ENCODE measurements around the gene KLHL22. TPM values are rescaled to one million over a fixed set of nuclear protein-coding genes. Genes with fewer than 3 reads are reported as not detected.

Gene KLHL22
- total RNA-seq, 1 experiment from 2014 or later: 14.8 TPM

DNA sequence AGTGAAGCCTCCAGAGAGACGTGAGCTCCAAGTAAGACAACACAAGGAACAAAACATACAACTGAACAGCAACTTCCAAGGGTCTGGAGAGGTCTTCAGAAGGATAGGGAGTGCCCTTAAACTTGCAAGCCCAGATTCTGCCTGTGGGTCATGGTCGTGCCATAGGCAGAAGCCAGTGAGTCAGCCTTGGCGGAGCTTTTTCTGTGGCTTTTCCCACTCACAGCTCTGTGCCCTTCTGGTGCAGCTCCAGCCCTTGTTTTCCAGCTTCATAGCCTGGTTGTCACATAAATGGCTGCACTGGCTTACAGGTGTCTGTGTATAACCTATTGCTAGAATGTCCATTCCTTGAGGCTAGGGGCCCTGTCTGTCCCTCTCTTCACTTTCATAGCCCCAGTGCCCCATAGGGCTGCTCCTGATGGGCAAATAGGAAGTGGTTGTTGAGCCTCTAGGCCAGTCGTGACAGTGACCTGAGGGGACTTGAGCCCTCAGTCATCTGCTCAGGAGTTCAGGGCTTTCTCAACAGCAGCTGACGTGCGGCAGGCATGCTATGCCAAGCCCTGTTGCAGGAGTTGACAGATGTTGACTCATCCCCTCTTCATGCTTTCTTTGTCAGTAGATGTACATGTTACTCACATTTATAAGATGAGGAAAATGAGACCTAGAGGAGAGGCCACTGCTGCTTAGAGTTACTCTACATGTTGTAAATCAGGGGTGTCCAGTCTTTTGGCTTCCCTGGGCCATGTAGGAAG is 19.2 kb upstream of the KLHL22 start:
- H3K27me3 ChIP-seq (ENCODE audit: low read length): no peaks in the 10 kb centered on the region
- ATAC-seq: peak; percentile 95

GRCh38 chr22:20511578-20512229 is 16.1 kb upstream of the KLHL22 start:
- CTCF ChIA-PET: interaction anchor here (0.6 kb wide), 1 partner anchor 13 kb away, joined by 3 read pairs; no protein-coding TSS in a partner anchor

More for the DNA sequence above, 19.2 kb upstream of the KLHL22 start:
- peak overlapping the region; percentile 29 for H3K9ac ChIP-seq (ENCODE audit: low read length)
- BruUV-seq (replicated peaks): no TSS peak
- no peaks in the 10 kb centered on the region for H3K9me3 ChIP-seq (ENCODE audit: low read length)
- H3F3A ChIP-seq (ENCODE audit: low read length, unreplicated experiment): no peaks in the 10 kb centered on the region
- H4K20me1 ChIP-seq (ENCODE audit: low read length): peaks cover 63% of the 10 kb centered on the region
- peak overlapping the region; percentile 91 for H3K27ac ChIP-seq (ENCODE audit: low read length)
- ChIA-PET POLR2A (ENCODE audit: unreplicated experiment) (no interaction called here), CTCF (interaction anchor here (0.5 to 0.8 kb wide), 2 partner anchors 51 to 53 kb away, joined by 3 to 8 read pairs; no protein-coding TSS in a partner anchor)
- DNase-seq: peak; percentile 88
- peaks cover 19% of the 10 kb centered on the region for H3K36me3 ChIP-seq (ENCODE audit: low read depth, low read length)
- peaks cover 37% of the 10 kb centered on the region for H3K4me1 ChIP-seq (ENCODE audit: insufficient read depth, low read length)
- H3K4me3 ChIP-seq (ENCODE audit: low read length): no peak overlapping the region
- peaks cover 99% of the 10 kb centered on the region for H3K79me2 ChIP-seq (ENCODE audit: low read length)
- TF ChIP-seq EZH2 (IDR thresholded peaks at IDR 0.05; ENCODE audit: low read length, unreplicated experiment) (no peak), EZH2phosphoT487 (IDR thresholded peaks at IDR 0.05; ENCODE audit: borderline replicate concordance, low read length) (no peak), CTCF (conservative IDR thresholded peaks at IDR 0.05; ENCODE audit: low read depth, low read length) (no peak)
- H2AFZ ChIP-seq (ENCODE audit: low read length): no peak overlapping the region
- H3K4me2 ChIP-seq (ENCODE audit: low read length): peak overlapping the region; percentile 43
- H3K9me2 ChIP-seq (replicated peaks; ENCODE audit: low read length): no peaks in the 10 kb centered on the region
- intact Hi-C loops (cut with micrococcal nuclease): loop anchor here (2.0 kb wide), 1 partner anchor 16 kb away; no protein-coding TSS in a partner anchor

More at GRCh38 chr22:20511578-20512229, 16.1 kb upstream of the KLHL22 start:
- peaks cover 6% of the 10 kb centered on the region for H3F3A ChIP-seq (ENCODE audit: low read length, unreplicated experiment)
- TF ChIP-seq EZH2 (IDR thresholded peaks at IDR 0.05; ENCODE audit: low read length, unreplicated experiment) (no peak), EZH2phosphoT487 (IDR thresholded peaks at IDR 0.05; ENCODE audit: borderline replicate concordance, low read length) (no peak), CTCF (conservative IDR thresholded peaks at IDR 0.05; ENCODE audit: low read depth, low read length) (no peak)
- H3K27ac ChIP-seq (ENCODE audit: low read length): no peak overlapping the region
- no peaks in the 10 kb centered on the region for H3K27me3 ChIP-seq (ENCODE audit: low read length)
- no peak overlapping the region for H3K4me2 ChIP-seq (ENCODE audit: low read length)
- H3K9me2 ChIP-seq (replicated peaks; ENCODE audit: low read length): no peaks in the 10 kb centered on the region
- ATAC-seq: no peak
- H2AFZ ChIP-seq (ENCODE audit: low read length): no peak overlapping the region
- DNase-seq: no peak
- H3K9ac ChIP-seq (ENCODE audit: low read length): no peak overlapping the region
- peaks cover 45% of the 10 kb centered on the region for H4K20me1 ChIP-seq (ENCODE audit: low read length)
- H3K36me3 ChIP-seq (ENCODE audit: low read depth, low read length): peaks cover 8% of the 10 kb centered on the region
- no TSS peak for BruUV-seq (replicated peaks)
- POLR2A ChIA-PET (ENCODE audit: unreplicated experiment): no interaction called here
- H3K4me3 ChIP-seq (ENCODE audit: low read length): no peak overlapping the region
- H3K9me3 ChIP-seq (ENCODE audit: low read length): no peaks in the 10 kb centered on the region
- intact Hi-C loops (cut with micrococcal nuclease): no loop called here
- H3K4me1 ChIP-seq (ENCODE audit: insufficient read depth, low read length): peaks cover 55% of the 10 kb centered on the region
- peaks cover 93% of the 10 kb centered on the region for H3K79me2 ChIP-seq (ENCODE audit: low read length)

All from PC-3 (cell line).